Astrocyte (in vitro differentiated cells and primary cell): ENCODE data around the gene PCDHGA10. TPM values are rescaled to one million over a fixed set of nuclear protein-coding genes. Genes with fewer than 3 reads are reported as not detected.

ENCODE experiments used
- DNase-seq: peaks from one replicate; pipeline ENCODE4 v3.0.0-alpha.2; 2010; ENCODE audit warnings: low read depth
- FAIRE-seq: peaks from 2 replicates; lab custom pipeline; 2011; peaks lifted over from hg19 to GRCh38; lab: Jason Lieb, UNC
- H2AFZ ChIP-seq: 2 replicates; pipeline ENCODE4 v1.6.0; 2012; ENCODE audit warnings: low read depth, low read length, inconsistent platforms
- H3K27ac ChIP-seq: 2 replicates; pipeline ENCODE4 v1.5.1; 2011; ENCODE audit warnings: low read depth, low read length, inconsistent platforms
- H3K27me3 ChIP-seq: 2 replicates; pipeline ENCODE4 v1.6.0; 2011; ENCODE audit warnings: low read length, inconsistent platforms; ENCODE audit not compliant: insufficient read depth
- H3K36me3 ChIP-seq: 2 replicates; pipeline ENCODE4 v1.5.1; 2011; ENCODE audit warnings: low read length, inconsistent platforms; ENCODE audit not compliant: insufficient read depth
- H3K4me1 ChIP-seq: 2 replicates; pipeline ENCODE4 v1.5.1; 2011; ENCODE audit warnings: low read length, inconsistent platforms; ENCODE audit not compliant: insufficient read depth
- H3K4me2 ChIP-seq: 2 replicates; pipeline ENCODE4 v1.6.0; 2012; ENCODE audit warnings: low read length, inconsistent platforms
- H3K4me3 ChIP-seq: 2 replicates; pipeline ENCODE4 v1.5.1; 2011; ENCODE audit warnings: low read depth, mild to moderate bottlenecking, low read length, inconsistent platforms; ENCODE audit not compliant: insufficient read depth
- H3K79me2 ChIP-seq: 2 replicates; pipeline ENCODE4 v1.6.0; 2012; ENCODE audit warnings: mild to moderate bottlenecking, low read length, inconsistent platforms; ENCODE audit not compliant: insufficient read depth
- H3K9ac ChIP-seq: 2 replicates; pipeline ENCODE4 v1.6.0; 2012; ENCODE audit warnings: mild to moderate bottlenecking, low read length, inconsistent platforms
- H3K9me3 ChIP-seq: 2 replicates; pipeline ENCODE4 v1.5.1; 2012; ENCODE audit warnings: low read depth, mild to moderate bottlenecking, low read length, inconsistent platforms; ENCODE audit not compliant: insufficient read depth
- H4K20me1 ChIP-seq: 2 replicates; pipeline ENCODE4 v1.6.0; 2012; ENCODE audit warnings: low read length, inconsistent platforms; ENCODE audit not compliant: insufficient read depth
- H3K27ac Mint-ChIP-seq: one replicate; pipeline ENCODE4 v1.8.0; 2021; ENCODE audit warnings: mild to moderate bottlenecking, mixed read lengths; ENCODE audit not compliant: unreplicated experiment
- H3K27me3 Mint-ChIP-seq: one replicate; pipeline ENCODE4 v1.8.0; 2021; ENCODE audit warnings: low read depth, mixed read lengths; ENCODE audit not compliant: unreplicated experiment
- H3K36me3 Mint-ChIP-seq: one replicate; pipeline ENCODE4 v1.8.0; 2021; ENCODE audit warnings: low read depth, mixed read lengths; ENCODE audit not compliant: unreplicated experiment
- H3K4me1 Mint-ChIP-seq: one replicate; pipeline ENCODE4 v1.8.0; 2021; ENCODE audit warnings: low read depth, mixed read lengths; ENCODE audit not compliant: unreplicated experiment
- H3K4me3 Mint-ChIP-seq: one replicate; pipeline ENCODE4 v1.8.0; 2021; ENCODE audit warnings: mild to moderate bottlenecking, moderate library complexity, mixed read lengths; ENCODE audit not compliant: unreplicated experiment
- H3K9me3 Mint-ChIP-seq: one replicate; pipeline ENCODE4 v1.8.0; 2021; ENCODE audit warnings: mild to moderate bottlenecking, mixed read lengths; ENCODE audit not compliant: unreplicated experiment
- EZH2 ChIP-seq: IDR thresholded peaks from 2 replicates; pipeline ENCODE4 v1.6.1; 2012; ENCODE audit warnings: mild to moderate bottlenecking, low read length, inconsistent platforms; ENCODE audit not compliant: insufficient read depth
- total RNA-seq: library from RNA; stranded (reverse); gene quantifications from 2 replicates; pipeline ENCODE4 v1.2.1, GENCODE V29; 2021
- TF ChIP-seq, protein P1 (sequence below): IDR thresholded peaks from 2 replicates; pipeline ENCODE4 v1.5.1; 2011; ENCODE audit warnings: low read depth, mild to moderate bottlenecking, inconsistent platforms, low read length, moderate library complexity; ENCODE audit not compliant: insufficient read depth

Gene PCDHGA10
- total RNA-seq, 1 donor from 2014 or later, result 34.0 TPM

DNA sequence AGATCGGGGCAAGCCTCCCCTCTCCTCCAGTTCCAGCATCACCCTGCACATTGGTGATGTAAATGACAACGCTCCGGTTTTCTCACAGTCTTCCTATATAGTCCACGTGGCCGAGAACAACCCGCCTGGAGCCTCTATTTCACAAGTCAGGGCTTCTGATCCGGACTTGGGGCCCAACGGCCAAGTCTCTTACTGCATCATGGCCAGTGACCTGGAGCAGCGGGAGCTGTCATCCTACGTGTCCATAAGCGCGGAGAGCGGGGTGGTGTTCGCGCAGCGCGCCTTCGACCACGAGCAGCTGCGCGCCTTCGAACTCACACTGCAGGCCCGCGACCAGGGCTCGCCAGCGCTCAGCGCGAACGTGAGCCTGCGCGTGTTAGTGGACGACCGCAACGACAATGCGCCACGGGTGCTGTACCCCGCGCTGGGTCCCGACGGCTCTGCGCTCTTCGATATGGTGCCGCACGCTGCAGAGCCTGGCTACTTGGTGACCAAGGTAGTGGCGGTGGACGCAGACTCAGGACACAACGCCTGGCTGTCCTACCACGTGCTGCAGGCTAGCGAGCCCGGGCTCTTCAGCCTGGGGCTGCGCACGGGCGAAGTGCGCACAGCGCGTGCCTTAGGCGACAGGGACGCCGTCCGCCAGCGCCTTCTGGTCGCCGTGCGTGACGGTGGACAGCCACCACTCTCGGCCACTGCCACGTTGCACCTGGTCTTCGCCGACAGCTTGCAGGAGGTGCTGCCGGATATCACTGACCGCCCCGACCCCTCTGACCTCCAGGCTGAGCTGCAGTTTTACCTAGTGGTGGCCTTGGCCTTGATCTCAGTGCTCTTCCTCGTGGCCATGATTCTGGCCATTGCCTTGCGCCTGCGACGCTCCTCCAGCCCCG lies 23.4 kb upstream of the PCDHGA10 start:
- Histone ChIP-seq H3K9ac (no peak overlapping the region), H3K9me3 (peaks cover 48% of the 10 kb centered on the region), H3K4me3 (no peak overlapping the region), H3K79me2 (no peaks in the 10 kb centered on the region), H3K36me3 (no peaks in the 10 kb centered on the region), H3K27me3 (no peaks in the 10 kb centered on the region), H2AFZ (no peak overlapping the region), H3K4me2 (no peak overlapping the region), H3K27ac (no peak overlapping the region), H3K4me1 (no peaks in the 10 kb centered on the region), H4K20me1 (no peaks in the 10 kb centered on the region)
- H3K4me1 Mint-ChIP-seq, result peaks cover 1% of the 10 kb centered on the region
- DNase-seq, result no peak
- peaks cover 24% of the 10 kb centered on the region for H3K36me3 Mint-ChIP-seq
- H3K9me3 Mint-ChIP-seq, result peaks cover 43% of the 10 kb centered on the region
- TF ChIP-seq EZH2, result no peak
- TF ChIP-seq, protein P1, sequence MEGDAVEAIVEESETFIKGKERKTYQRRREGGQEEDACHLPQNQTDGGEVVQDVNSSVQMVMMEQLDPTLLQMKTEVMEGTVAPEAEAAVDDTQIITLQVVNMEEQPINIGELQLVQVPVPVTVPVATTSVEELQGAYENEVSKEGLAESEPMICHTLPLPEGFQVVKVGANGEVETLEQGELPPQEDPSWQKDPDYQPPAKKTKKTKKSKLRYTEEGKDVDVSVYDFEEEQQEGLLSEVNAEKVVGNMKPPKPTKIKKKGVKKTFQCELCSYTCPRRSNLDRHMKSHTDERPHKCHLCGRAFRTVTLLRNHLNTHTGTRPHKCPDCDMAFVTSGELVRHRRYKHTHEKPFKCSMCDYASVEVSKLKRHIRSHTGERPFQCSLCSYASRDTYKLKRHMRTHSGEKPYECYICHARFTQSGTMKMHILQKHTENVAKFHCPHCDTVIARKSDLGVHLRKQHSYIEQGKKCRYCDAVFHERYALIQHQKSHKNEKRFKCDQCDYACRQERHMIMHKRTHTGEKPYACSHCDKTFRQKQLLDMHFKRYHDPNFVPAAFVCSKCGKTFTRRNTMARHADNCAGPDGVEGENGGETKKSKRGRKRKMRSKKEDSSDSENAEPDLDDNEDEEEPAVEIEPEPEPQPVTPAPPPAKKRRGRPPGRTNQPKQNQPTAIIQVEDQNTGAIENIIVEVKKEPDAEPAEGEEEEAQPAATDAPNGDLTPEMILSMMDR, result no peak
- H3K27me3 Mint-ChIP-seq, result no peaks in the 10 kb centered on the region
- no peak for FAIRE-seq
- H3K27ac Mint-ChIP-seq, result no peak overlapping the region
- H3K4me3 Mint-ChIP-seq, result no peak overlapping the region

DNA sequence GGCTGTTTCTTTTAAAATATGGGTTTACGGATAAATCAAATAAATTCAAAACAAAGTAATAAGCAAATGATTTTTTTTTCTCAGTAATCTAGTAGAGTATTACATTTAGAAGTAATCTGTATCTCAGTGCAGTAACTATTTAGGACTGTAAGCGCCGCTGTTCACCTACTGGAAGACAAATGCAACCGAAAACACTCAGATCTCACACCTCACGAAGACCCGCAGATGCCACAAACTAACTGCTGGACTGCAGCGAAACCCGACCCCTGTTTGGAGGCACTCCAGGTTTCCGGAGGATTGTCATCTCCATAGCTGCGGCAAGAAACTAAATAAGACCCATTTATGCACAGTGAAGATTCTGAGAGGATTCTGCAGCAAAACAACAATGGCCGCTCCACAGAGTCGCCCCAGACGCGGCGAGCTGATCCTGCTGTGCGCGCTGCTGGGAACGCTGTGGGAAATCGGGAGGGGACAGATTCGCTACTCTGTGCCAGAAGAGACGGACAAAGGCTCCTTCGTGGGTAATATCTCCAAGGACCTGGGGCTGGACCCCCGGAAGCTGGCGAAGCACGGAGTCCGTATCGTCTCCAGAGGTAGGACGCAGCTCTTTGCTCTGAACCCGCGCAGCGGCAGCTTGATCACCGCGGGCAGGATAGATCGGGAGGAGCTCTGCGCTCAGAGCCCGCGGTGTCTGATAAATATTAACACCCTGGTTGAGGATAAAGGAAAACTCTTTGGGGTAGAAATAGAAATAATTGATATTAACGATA lies 20.2 kb upstream of the PCDHGA10 start, which contains the start of gene PCDHGA8:
PCDHGA8 (plus strand) TSS at position 205 of the 770 bp plus-strand sequence; CDS start at position 386, 181 bp downstream.
- Mint-ChIP-seq H3K27me3 (no peaks in the 10 kb centered on the region), H3K36me3 (peaks cover 28% of the 10 kb centered on the region), H3K4me3 (no peak within 1 kb of the TSS), H3K27ac (no peak within 1 kb of the TSS), H3K4me1 (peaks cover 1% of the 10 kb centered on the region), H3K9me3 (peaks cover 44% of the 10 kb centered on the region)
- H3K9me3 ChIP-seq, result peaks cover 47% of the 10 kb centered on the region
- no peak within 1 kb of the TSS for H3K4me3 ChIP-seq
- TF ChIP-seq EZH2, result no peak
- TF ChIP-seq, protein P1, result no peak
- no peaks in the 10 kb centered on the region for H4K20me1 ChIP-seq
- H3K27me3 ChIP-seq, result no peaks in the 10 kb centered on the region
- no peak within 1 kb of the TSS for H3K27ac ChIP-seq
- no peak within 1 kb of the TSS for H3K9ac ChIP-seq
- no peak within 1 kb of the TSS for H3K4me2 ChIP-seq
- H3K4me1 ChIP-seq, result no peaks in the 10 kb centered on the region
- peak within 1 kb of the TSS; percentile 20 for H2AFZ ChIP-seq
- DNase-seq, result no peak
- H3K79me2 ChIP-seq, result no peaks in the 10 kb centered on the region
- no peaks in the 10 kb centered on the region for H3K36me3 ChIP-seq
- no peak for FAIRE-seq
